GM20431 (cell line): ENCODE data around the gene LBHD1.
"Not testable (repeated sequence)": the region's sequence is repeated elsewhere in the genome, so short reads cannot be mapped to it uniquely, and the experiment has no call there.

Source experiments
- in situ Hi-C: fragments of 300-500 bp; cut with MseI, MboI; formaldehyde crosslinking; loops from one replicate; pipeline ENCODE4 v1.15.0; 2020; ENCODE audit warnings: low sequenced_read_pairs; ENCODE audit not compliant: unreplicated experiment

Gene LBHD1

DNA sequence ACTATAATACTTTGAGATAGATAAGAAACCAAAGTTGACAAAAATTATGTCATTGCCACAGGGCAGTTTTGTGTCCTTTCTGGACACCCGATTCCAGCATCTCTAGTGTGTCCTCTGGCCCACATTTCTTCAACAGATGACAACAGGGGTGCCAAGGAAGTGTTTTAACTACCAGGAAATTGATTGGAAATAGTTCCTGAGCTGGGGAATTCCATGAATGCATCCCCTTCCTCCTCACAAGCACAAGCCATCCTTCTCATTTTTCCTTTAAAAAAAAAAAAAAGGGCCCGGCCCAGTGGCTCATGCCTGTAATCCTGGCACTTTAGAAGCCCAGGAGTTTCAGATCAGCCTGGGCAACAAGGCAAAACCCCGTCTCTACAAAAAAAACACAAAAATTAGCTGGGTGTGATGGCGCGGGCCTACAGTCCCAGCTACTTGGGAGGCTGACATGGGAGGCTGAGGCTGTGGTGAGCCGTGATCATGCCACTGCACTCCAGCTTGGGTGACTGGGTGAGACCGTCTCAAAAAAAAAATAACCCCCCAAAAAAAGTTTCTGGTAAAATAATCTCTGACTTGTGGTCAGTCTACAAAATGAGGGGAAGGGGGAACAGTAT, 49.5 kb downstream of the LBHD1 start:
- in situ Hi-C loops, result no loop called here

DNA sequence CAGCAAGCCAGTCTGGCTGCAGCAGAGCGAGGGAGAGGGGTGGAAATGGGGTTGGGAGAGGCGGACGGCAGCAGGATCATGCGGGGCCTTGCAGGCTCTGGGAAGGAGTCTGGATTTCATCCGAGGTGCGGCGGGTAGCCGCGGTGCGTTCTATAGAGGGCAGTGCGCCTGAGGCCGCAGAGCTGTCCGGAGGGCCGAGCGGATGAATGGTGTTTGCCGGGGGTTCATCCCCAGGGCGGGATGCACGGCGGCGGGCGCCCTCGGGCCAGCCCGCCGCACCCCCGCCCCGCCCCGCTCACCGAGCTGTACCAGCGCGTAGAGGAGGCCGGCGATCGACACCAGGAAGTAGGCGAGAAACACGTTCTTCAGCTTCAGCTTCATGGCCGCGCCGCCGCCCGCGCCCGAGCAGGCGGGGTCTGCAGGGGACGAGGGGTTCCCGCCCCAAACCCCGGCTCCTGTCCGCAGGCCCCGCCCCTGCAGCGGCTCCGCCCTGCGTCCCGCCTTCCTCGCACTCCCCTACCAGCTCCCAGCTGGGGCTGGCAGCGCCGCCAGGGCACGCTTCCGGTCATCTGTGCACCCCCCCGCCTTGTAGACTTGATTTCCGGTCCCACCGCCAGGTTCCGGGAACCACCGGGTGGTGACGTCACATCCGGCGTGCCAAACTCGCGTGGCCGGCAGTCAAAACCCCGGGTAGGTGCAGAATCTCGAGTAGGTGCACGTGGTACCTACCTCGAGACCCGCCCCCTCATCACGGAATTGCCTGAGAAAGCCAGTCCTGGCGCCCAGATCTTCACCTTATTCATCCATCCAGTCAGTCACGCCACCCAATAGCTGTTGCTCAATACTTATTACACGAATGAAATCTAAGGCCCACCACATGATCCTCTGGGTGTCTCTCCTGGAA, 50.2 kb downstream of the LBHD1 start, which contains the start of gene B3GAT3:
Gene B3GAT3 (minus strand): TSS at position 420 of the 904 bp plus-strand sequence. CDS start 39 bp downstream, at position 381.
- in situ Hi-C loops, result no loop called here

- in situ Hi-C loops, result no loop called here
These were observed 51.0 kb downstream of the LBHD1 start for GRCh38 chr11:62621027-62621566.

DNA sequence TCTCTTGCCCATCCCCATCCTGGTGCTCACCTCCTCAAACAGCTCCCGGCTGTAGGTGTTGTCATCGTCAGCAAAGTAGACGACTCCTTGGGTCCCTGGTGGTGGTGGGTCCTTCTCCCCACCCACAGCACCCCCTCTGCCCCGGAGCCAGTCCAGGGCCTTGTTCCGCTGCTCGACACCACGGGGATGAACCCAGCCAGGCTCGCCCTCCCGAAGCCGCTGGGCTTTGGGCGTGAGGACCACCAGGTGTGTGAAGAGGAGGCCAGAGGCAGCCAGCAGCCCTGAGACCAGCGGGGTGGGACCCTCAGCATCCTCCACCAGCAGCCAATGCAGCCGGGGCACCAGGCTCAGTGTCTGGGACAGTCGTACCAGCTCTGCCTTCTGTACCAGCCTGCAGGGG, 55.1 kb downstream of the LBHD1 start:
- in situ Hi-C loops, result not testable (repeated sequence)

DNA sequence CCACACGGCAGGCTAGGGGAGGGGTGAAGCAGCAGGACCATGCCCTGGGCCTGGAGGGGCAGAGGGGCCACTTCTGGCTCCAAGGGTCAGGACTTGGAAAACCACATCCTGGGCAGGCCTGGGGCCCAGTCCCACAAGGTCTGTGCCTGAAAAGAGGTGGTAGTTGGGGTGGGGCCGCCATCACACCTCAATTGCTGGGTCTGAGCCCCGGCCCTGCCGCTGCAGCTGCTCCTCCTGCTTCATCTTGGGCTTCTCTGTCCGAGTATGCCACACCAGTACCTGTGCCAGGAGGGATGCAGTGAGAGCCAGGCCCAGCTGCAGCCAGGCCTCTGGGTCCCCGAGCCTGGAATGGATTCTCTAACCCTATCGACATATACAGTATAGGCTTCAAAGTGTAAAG, 56.5 kb downstream of the LBHD1 start:
- in situ Hi-C loops, result no loop called here

DNA sequence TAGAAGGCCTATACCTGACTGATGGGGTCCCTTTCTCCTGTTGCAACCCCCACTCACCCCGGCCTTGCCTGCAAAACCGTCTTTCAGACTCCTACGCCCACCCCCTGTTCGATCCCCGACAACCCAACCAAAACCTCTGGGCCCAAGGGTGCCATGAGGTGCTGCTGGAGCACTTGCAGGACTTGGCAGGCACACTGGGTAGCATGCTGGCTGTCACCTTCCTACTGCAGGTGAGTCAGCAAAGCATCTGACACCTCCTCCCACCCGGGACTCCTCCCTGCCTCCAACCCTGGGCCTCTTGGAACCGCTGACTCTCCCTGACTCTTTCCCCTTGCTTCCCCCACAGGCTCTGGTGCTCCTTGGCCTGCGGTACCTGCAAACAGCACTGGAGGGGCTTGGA, 57.8 kb downstream of the LBHD1 start:
- in situ Hi-C loops, result no loop called here

- in situ Hi-C loops, result no loop called here
These were observed 58.7 kb downstream of the LBHD1 start for GRCh38 chr11:62613291-62613778.
